DOHH2 (cell line): Measurements from ENCODE around the gene CYP26A1.

Source experiments
- H3F3A ChIP-seq: fragments of 200-600 bp; sonication (generic), shearing (Covaris generic); 2 replicates; pipeline ENCODE4 v1.6.0; 2016; ENCODE audit warnings: antibody characterized with exemption, mild to moderate bottlenecking; ENCODE audit not compliant: control insufficient read depth, insufficient read depth
- H3K27ac ChIP-seq: fragments of 200-600 bp; sonication (generic); 2 replicates; pipeline ENCODE4 v1.5.1; 2014; ENCODE audit warnings: low read depth, mild to moderate bottlenecking, low read length, moderate library complexity
- H3K27me3 ChIP-seq: fragments of 200-600 bp; sonication (generic); 2 replicates; pipeline ENCODE4 v1.6.1; 2014; ENCODE audit warnings: mild to moderate bottlenecking, low read length, mixed read lengths; ENCODE audit not compliant: control insufficient read depth
- H3K36me3 ChIP-seq: fragments of 200-600 bp; sonication (generic); 2 replicates; pipeline ENCODE4 v1.6.1; 2014; ENCODE audit warnings: mild to moderate bottlenecking, low read length, moderate library complexity, mixed read lengths; ENCODE audit not compliant: control insufficient read depth
- H3K4me1 ChIP-seq: fragments of 200-600 bp; sonication (generic); 2 replicates; pipeline ENCODE4 v1.6.1; 2014; ENCODE audit warnings: mild to moderate bottlenecking, low read length, mixed read lengths; ENCODE audit not compliant: control insufficient read depth
- H3K4me2 ChIP-seq: fragments of 200-600 bp; sonication (generic); 2 replicates; pipeline ENCODE4 v1.6.0; 2014; ENCODE audit warnings: mild to moderate bottlenecking, low read length, moderate library complexity
- H3K4me3 ChIP-seq: fragments of 200-600 bp; sonication (generic); 2 replicates; pipeline ENCODE4 v1.5.1; 2014; ENCODE audit warnings: mild to moderate bottlenecking, low read length, mixed read lengths
- H3K79me2 ChIP-seq: fragments of 200-600 bp; sonication (generic); 2 replicates; pipeline ENCODE4 v1.6.1; 2014; ENCODE audit warnings: mild to moderate bottlenecking, low read length, mixed read lengths; ENCODE audit not compliant: control insufficient read depth
- H3K9me2 ChIP-seq: fragments of 200-600 bp; sonication (generic); replicated peaks from 2 replicates; pipeline ENCODE4 v1.6.1; 2014; ENCODE audit warnings: mild to moderate bottlenecking, low read length, mixed read lengths; ENCODE audit not compliant: control insufficient read depth
- H3K9me3 ChIP-seq: fragments of 200-600 bp; sonication (generic); 2 replicates; pipeline ENCODE4 v1.6.1; 2014; ENCODE audit warnings: antibody characterized with exemption, low read length, mixed read lengths; ENCODE audit not compliant: control insufficient read depth, insufficient read depth
- H4K20me1 ChIP-seq: fragments of 200-600 bp; sonication (generic); 2 replicates; pipeline ENCODE4 v1.6.0; 2014; ENCODE audit warnings: low read depth, mild to moderate bottlenecking, antibody characterized with exemption, low read length, moderate library complexity; ENCODE audit not compliant: control insufficient read depth, insufficient read depth
- EZH2phosphoT487 ChIP-seq: fragments of 200-600 bp; sonication (generic); IDR thresholded peaks from 2 replicates; pipeline ENCODE4 v1.6.1; 2017; ENCODE audit warnings: borderline replicate concordance, mild to moderate bottlenecking, antibody characterized with exemption, low read length, moderate library complexity, mixed read lengths
- TF ChIP-seq, protein P1 (sequence below): fragments of 200-600 bp; sonication (generic); IDR thresholded peaks from one replicate; pipeline ENCODE4 v1.5.1; 2014; ENCODE audit warnings: antibody characterized with exemption, mild to moderate bottlenecking, low read depth, low read length; ENCODE audit not compliant: poor library complexity, severe bottlenecking

Gene CYP26A1

DNA sequence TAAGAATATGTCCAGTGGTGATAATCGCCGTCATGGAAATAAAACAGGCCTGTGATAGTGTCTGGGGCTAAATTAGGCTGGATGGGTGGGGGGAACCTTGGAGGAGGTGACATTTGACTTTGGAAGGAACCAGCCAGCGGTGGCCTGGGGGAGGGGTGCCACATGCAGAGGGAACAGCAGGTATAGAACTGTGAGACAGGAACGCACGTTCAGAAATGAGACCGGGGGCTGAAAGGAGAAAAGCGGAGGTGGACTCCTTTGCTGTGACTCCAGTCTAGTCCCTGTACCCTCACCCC lies 2.6 kb upstream of the CYP26A1 start:
- Histone ChIP-seq H4K20me1 (no peaks in the 10 kb centered on the region), H3F3A (no peaks in the 10 kb centered on the region), H3K79me2 (no peaks in the 10 kb centered on the region), H3K4me2 (no peak overlapping the region), H3K9me3 (no peaks in the 10 kb centered on the region), H3K27ac (no peak overlapping the region), H3K27me3 (peaks cover 89% of the 10 kb centered on the region), H3K9me2 (no peaks in the 10 kb centered on the region), H3K36me3 (no peaks in the 10 kb centered on the region), H3K4me1 (peaks cover 16% of the 10 kb centered on the region), H3K4me3 (no peak overlapping the region)
- TF ChIP-seq EZH2phosphoT487, result peak; percentile 36; the same call in 1 of the 2 replicates
- TF ChIP-seq, protein P1, sequence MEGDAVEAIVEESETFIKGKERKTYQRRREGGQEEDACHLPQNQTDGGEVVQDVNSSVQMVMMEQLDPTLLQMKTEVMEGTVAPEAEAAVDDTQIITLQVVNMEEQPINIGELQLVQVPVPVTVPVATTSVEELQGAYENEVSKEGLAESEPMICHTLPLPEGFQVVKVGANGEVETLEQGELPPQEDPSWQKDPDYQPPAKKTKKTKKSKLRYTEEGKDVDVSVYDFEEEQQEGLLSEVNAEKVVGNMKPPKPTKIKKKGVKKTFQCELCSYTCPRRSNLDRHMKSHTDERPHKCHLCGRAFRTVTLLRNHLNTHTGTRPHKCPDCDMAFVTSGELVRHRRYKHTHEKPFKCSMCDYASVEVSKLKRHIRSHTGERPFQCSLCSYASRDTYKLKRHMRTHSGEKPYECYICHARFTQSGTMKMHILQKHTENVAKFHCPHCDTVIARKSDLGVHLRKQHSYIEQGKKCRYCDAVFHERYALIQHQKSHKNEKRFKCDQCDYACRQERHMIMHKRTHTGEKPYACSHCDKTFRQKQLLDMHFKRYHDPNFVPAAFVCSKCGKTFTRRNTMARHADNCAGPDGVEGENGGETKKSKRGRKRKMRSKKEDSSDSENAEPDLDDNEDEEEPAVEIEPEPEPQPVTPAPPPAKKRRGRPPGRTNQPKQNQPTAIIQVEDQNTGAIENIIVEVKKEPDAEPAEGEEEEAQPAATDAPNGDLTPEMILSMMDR, result no peak

DNA sequence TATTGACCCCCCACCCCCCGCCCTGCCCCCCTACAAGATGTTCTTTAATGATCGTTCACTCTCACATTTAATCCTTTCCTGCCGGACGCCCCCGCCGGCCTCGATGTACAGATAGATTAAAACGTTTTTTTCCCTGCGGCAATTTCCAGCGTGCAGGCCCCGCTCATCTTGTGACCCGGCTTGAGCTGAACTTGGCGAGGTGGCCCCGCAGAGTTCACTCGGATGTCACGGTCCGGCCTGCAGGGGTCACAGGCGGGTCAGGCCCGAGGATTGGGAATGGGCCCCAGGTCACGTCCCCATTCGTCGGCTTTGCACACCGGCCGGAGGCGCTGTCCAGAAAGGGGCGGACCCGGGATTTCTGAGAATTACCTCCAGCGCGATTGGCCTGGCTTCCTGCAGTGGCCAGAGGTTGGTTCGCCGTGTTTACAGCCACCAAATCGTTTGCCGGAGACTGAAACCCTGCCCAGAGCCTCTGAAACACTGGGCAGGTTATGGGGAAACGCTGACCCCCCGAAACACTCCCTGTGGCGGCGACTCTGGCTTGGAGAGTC lies 1.9 kb upstream of the CYP26A1 start:
- H3K4me3 ChIP-seq, result peak overlapping the region; percentile 14; the same call in 1 of the 2 replicates
- H3K27me3 ChIP-seq, result peaks cover 92% of the 10 kb centered on the region
- no peaks in the 10 kb centered on the region for H3F3A ChIP-seq
- no peaks in the 10 kb centered on the region for H3K79me2 ChIP-seq
- no peak; the same call in 1 of the 2 replicates for TF ChIP-seq EZH2phosphoT487
- TF ChIP-seq, protein P1, result no peak
- H3K4me2 ChIP-seq, result peak overlapping the region; percentile 30
- no peaks in the 10 kb centered on the region for H3K9me3 ChIP-seq
- H3K36me3 ChIP-seq, result no peaks in the 10 kb centered on the region
- H3K4me1 ChIP-seq, result peaks cover 16% of the 10 kb centered on the region
- H3K27ac ChIP-seq, result no peak overlapping the region
- no peaks in the 10 kb centered on the region for H4K20me1 ChIP-seq
- no peaks in the 10 kb centered on the region for H3K9me2 ChIP-seq

DNA sequence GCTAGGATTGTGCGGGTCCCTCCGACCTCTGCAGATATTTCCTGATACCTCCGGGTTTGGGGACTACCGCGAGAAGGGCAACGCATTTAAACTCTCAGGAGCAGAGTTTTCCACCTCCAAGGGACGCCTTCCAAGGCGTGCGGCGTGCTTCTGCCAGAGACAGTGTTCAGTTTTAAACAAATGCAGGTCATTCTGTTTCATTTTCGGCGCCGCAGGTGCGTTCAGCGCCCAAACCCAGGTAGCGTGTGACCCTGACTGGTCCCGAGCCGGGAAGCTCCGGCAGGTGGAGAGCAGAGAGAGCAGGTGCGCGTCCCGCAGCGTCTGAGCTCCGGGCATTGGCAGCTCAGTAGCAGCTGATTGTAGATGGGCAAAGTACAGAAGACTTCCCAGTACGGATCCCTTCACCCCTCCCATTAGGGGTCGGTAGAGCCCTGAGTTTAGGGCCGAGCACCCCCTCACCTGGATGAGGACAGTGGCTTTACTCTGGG lies 1.4 kb upstream of the CYP26A1 start:
- Histone ChIP-seq H3K4me2 (peak overlapping the region; percentile 30), H3K36me3 (no peaks in the 10 kb centered on the region), H3K4me3 (no peak overlapping the region), H3K9me2 (no peaks in the 10 kb centered on the region), H3K4me1 (peaks cover 16% of the 10 kb centered on the region), H3K27me3 (peaks cover 89% of the 10 kb centered on the region), H3K79me2 (no peaks in the 10 kb centered on the region), H3K9me3 (no peaks in the 10 kb centered on the region), H3K27ac (no peak overlapping the region), H4K20me1 (no peaks in the 10 kb centered on the region), H3F3A (no peaks in the 10 kb centered on the region)
- TF ChIP-seq, protein P1, result no peak
- TF ChIP-seq EZH2phosphoT487, result peak; percentile 96
